T-helper 2 cell (primary cell): ENCODE measurements around the gene PDC.

Experiments
- DNase-seq, 5 experiments: peaks; one replicate each; pipeline versions ENCODE4 v3.0.0 to v3.0.0-alpha.2; 2012 to 2022
- total RNA-seq, 2 donors: gene quantifications; one replicate each; lab custom pipeline; 2026; lab: John Stamatoyannopoulos, UW

Gene PDC
- 0 reads per million in 2 donors for total RNA-seq

DNA sequence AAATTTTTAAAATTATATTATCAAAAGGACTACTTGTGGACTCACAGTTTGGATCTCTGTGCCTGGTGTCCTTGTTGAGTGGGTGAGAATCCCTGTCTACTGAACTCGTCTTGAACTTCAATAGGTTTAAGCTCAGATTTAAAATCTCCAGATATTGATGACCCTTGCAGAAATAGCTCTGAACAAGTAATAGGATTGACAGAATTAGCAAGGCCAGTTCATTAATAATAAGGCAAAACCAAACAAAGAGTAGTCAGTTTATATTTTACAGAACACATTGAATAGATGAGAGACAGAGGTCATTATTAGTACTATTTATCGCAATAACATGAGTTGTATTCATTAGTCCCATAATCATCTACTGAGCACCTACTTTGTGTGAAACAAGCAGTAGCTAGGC lies at the start of gene PDC:
Gene PDC, minus strand, starts transcription at position 101 of the 400 bp plus-strand sequence. CDS start 11,655 bp downstream, outside the sequence.
- no peak for DNase-seq

- no peak for DNase-seq
Measured at GRCh38 chr1:186503190-186503589, 42.3 kb upstream of the PDC start.

- no peak for DNase-seq
Measured at GRCh38 chr1:186502087-186502486, 41.2 kb upstream of the PDC start.

GRCh38 chr1:186500804-186501203 lies 39.9 kb upstream of the PDC start:
- DNase-seq, result no peak

DNA sequence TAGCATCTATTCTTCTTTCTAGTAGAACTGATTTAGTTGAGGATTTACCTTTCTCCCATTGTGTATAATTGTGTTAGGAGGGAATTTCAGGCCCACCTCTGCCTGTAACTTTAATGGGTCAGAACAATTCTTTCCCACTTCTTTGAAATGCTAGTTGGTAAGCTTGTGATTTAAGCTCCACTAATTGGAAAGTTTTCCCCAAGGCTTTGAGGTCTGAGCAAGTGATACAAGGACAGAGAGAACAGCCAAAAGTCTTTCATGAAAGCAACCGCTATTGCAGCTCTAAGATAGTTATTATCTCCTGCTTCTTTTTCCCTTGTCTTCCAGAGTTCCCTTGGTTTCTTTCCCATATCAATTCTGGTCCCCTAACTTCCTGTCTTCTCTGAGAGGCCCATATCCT lies 38.7 kb upstream of the PDC start:
- no peak for DNase-seq

DNA sequence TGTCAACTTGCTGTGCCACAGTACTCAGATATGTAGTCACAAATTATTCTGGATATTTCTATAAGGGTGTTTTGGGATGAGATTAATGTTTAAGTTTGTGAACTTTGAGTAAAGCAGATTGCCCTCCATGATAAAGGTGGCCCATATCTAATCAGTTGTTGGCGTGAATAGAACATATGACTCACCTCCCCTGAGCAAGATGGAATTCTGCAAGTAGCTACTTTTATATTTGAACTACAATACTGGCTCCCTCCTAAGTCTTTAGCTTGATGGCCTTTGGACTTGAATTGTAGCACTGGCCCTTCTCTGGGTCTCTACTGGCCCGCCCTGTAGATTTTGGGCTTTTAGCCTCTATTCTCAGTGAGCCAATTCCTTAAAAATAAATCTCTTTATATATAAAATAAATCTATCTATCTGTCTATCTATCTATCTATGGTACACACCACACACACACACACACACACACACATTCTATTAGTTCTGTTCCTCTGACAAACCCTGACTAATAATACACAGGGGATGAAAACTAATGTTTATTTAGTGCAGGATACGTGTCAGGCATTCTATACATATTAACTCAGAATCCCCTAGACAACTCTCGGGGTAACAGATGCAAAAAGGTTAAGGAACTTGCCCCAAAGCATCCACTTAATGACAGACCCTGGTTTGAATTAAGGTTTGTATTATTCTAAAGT lies 37.9 kb upstream of the PDC start:
- no peak for DNase-seq

DNA sequence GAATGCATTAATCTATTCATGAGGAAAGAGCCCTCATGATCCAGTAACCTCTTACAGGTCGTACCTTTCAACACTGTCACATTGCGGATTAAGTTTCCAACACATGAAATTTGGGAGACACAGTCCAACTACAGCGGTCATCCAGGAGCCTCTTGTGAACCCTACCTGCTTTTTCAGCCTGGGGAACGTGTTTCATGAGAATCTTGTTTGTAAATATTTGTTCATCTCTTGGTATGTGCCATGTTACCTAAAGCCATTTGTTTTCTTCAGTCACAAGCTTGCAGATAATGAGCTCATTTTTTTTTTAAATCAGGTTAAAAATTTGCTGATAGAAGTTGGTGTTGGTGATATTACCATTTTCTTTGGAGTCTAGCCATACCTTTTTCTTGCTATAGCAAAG lies 37.2 kb upstream of the PDC start:
- DNase-seq, result no peak

DNA sequence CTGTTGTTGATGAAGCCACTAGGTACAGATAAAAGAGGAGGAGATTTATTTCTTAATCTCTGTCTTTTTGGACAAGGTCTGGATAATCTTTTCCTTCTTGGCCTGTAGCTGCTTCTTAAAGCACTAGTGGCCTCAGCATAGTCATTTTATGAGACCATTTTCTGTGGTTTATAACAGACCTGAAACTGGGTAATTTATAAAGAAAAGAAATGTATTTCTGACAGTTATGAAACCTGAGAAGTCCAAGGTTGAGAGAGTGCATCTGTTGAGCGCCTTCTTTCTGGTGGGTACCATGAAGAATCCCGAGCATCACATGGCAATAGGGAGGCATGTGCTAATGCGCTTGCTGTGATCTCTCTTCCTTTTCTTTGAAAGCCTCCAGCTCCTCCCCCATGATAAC lies 36.7 kb upstream of the PDC start:
- DNase-seq, result no peak

DNA sequence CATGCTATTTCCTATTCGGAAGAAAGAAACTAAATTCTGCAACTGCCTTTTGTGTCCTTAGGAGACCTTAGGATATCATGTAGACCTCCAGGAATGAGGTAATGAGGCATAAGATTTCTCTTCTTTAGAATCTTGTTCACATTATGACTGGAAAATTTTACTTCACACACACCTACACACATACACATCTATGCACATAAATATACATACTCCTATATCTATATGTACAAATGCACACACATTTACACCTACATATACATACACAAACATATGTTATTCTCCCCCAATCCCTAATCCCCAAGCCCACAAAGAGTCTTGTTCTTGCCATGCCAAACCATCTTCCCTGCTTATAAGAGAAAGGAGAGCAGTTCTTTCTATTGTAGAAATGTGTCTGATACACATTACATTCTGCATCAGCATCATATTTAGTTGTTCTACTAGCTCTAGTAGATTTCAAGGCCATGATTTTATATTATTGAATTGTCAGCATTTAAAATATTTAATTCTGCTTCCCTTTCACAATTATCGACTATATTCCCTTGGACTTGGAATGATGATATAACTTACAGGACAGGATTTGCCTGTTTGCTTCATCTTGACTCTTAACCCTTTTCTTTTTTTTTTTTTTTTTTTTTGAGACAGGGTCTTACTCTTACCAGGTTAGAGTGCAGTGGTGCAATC lies 35.4 kb upstream of the PDC start:
- DNase-seq, result no peak

DNA sequence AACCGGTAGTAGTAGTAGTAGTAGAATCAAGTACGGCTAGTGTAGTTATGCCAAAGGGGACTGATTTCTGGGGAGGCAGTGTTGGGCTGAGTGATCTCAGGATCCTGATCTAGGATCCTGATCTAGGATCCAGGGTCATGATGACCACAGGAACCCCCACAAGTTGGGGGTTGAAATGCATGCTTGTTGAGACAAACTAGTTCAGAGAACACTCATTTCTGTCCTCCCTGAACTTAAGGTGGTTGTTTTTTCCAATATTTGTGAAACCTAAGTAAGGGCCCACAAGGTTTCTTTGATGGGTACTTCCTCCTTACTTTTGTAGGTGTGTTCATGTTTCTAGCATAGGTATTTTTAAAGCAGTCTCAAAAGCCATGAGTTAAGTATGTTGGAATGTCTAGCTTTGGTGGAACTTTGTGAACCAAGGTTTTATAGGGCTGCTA lies 33.9 kb upstream of the PDC start:
- peak in 1 of 5 experiments; percentile 22 for DNase-seq

DNA sequence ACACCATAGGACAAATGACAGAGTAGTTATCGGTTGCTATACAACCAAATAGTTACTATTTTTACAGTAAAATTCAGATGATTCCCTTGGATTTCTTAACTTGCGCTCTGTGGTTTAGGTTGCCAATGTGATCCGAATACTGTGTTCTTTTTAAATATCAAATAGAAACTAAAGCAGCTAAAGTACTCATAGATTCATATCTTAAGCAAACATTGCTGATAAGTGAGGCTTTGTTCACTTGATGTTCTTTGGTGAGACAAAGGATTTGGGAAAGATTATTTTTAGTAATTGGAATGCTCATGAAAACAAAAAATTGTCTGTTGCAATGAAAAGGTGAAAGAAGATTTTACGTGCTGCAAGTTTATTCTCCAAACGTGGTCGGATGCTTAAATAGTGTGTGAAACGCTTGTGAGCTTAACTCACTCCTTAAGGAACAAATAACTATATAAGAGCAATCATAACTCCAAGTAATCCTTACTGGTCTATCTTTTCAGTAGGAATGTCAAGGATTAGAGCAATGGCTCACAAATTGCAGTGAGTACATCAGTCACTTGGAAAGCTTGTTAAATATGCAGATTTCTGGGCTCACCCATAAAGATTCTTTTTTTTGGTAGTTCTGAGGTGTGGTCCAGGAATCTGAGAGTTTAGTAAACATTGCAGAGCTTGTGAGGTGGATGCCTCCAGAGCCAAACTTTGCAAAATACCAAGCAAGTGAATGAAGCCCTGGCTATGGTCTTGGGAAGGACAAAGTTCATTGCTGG lies 31.8 kb upstream of the PDC start:
- DNase-seq, result no peak

- DNase-seq, result no peak
Measured at GRCh38 chr1:186491336-186491735, 30.4 kb upstream of the PDC start.

- DNase-seq, result peak in 1 of 5 experiments; percentile 1
Measured at GRCh38 chr1:186487163-186487562, 26.2 kb upstream of the PDC start.

DNA sequence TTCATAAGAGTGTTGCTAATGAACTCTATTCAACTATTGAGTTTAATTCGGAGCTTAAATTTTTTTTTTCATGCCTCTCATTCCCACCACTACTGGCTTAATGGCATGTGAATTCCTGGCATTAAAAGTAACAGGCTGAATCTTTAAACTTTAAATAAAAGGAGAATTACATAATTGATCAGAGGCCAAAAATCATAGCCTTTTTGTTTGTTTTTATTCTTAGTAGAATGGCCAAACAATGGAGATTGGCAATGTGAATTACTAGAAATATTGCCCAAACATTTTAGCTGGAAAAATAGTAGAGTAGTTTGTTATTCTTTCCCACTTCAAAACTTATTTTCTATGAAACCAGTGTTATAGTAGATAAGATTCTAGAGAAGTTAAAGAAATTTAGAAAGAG lies 25.1 kb upstream of the PDC start:
- no peak for DNase-seq

DNA sequence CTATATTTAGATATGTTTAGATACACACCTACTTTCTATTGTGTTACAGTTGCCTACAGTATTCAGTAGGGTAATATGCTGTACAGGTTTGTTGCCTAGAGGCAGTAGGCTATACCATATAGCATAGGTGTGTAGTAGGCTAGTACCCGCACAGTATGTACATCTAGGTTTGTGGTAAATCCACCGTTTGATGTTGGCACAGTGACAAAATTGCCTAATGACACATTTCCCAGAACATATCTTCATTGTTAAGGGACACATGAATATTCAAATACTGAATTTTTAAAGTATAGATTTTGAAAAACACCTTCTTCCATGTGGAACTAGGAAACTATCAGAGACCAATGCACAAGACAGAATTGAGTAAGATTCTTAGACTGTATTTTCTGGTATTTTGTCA lies 22.6 kb upstream of the PDC start:
- no peak for DNase-seq

- peak in 2 of 5 experiments; percentile 14 to 47 for DNase-seq
Measured at GRCh38 chr1:186482661-186483255, 21.8 kb upstream of the PDC start.

- DNase-seq, result no peak
Measured at GRCh38 chr1:186481303-186481888, 20.5 kb upstream of the PDC start.

DNA sequence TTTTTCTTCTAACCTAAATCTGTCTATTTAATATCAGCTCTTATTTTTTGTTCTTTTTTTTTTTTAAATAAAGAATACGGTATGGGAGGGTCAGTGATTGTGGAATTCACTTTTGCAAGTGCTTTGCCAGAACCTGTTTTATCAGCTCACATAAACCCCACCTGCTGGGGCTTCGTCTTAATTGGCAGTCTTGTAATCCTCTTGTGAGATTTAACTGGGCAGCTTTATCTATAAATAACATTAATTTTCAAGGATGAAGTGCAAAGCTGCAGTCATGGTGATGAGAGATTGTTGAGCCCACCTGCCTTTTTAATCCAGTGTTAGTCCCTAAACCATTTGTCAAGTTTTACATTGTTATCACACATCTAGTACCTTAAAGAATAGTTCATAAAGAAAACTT lies 18.2 kb upstream of the PDC start:
- no peak for DNase-seq

GRCh38 chr1:186476264-186477040 lies 15.5 kb upstream of the PDC start:
- DNase-seq, result no peak

GRCh38 chr1:186474208-186474607 lies 13.3 kb upstream of the PDC start:
- no peak for DNase-seq

DNA sequence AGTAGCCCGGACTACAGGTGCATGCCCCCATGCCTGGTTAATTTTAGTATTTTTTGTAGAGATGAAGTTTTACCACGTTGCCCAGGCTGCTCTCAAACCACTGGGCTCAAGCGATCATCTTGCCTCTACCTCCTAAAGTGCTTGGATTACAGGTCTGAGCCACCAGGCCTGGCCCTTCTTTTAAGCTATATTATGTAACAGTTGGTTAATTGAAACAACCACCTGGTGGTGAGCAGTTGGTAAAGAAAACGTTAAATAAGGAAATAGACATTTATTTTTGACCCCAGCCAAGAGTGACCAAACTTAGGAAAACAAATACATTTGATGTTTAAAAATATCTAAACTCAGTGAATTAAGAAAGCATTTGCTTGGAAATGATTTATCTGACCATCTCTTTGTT lies 12.1 kb upstream of the PDC start:
- no peak for DNase-seq

DNA sequence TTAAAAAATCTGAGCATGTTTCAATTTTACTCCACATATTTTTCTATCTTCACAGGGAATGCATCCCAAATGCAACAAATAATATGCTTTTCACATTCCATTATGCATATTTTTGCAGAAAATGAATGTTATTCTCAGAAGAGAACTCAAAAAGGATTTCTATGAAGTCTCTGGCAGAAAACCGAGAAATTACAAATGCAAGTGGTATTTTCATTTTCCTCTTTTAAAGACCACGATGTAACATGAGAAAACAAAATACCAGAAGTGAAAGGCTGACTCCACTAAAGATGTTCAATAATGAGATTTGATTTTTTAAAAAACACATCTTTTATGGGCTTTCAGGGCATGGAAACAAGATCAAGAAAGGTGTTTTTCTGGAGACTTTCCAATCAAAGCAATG lies 5.0 kb upstream of the PDC start:
- DNase-seq, result no peak
